HG02798 (cell line): ENCODE results near the gene UPP1.

ENCODE experiments used
- ATAC-seq: cut with Tn5 transposase; IDR thresholded peaks from one replicate; pipeline ENCODE4 v1.9.1; 2021; ENCODE audit warnings: mild to moderate bottlenecking; ENCODE audit not compliant: unreplicated experiment, poor library complexity

Gene UPP1

DNA sequence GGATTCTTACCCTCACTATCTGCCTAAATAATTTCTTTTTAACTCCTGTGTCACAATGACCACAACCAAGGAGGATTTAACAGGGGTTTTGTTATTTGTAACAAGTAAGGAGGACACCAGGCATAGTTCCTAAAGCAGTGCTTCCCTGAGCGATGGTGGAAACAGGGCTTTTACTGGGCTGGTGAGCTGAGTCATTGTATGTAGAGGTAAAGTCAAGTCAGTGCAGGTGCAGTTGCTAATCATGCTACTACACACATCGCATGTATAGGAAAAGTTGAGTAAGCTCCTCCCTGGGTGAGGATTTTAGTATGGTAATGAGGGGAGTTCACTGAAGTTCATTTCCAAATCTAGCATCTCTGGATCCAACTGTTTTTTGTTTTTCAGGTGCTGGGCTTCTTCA lies 59.2 kb downstream of the UPP1 start:
- ATAC-seq, result no peak

DNA sequence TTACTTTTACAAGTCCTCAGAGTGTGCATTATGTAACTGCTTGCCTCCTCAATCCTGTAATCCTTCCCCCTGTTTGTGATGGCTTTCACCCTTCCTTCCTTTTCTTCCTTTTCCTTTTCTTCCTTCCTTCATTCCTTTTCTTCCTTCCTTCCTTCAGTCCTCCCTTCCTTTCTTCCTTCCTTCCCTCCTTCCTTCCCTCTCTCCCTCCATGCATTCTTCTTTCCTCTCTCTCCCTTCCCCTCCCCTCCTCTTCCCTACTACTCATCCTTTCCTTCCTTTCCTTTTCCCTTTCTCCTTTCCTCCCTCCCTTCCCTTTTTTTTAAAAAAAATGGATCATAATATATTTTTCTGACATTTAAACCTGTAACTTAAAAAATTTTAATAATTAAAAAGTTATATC lies 60.0 kb downstream of the UPP1 start:
- ATAC-seq, result no peak

DNA sequence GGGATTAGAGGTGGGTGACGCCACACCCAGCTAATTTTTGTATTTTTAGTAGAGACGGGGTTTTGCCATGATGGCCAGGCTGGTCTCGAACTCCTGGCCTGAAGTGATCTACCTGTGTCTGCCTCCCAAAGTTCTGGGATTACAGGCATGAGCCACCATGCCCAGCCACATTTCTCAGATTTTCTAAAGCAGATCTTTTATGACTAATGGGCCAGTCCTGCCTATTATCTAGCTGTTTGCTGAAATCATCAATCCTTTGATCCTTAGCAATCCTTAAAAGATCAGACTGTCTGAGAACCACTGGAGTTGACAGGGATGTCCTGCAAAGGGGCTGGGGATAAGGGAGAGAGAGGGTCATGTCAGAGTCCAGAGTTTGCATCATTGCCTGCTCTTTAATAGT lies 61.0 kb downstream of the UPP1 start:
- ATAC-seq, result no peak

DNA sequence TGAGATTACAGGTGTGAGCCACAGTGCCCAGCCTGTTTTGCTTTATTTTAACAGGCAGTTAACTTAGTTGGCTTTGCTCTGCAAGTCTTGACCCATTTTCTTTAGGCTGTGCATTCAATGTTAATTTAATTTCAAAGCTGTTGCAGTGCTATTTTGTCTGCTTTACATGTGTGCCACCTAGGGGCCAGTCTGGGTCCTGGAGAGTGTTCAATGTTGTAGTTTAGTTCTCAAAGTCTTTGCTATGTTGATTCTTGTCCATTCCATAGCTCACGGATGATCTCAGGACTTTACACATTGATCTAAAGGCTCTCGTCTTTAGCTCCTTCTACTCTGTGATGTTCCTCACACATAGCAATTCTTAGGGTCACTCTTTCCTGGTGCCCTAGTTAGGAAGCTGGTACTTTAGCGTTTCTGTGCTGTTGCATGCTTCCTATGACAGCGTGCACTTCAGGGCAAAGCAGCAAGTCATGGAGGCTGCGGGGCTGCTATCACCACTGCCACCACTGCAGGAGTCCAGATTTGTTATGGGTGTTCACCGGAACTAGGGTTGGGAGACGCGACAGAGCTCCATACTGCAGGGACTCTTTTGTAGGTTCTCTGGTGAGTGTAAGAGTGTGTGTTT lies 65.8 kb downstream of the UPP1 start:
- peak; percentile 53 for ATAC-seq
